Stimulated activated CD4-positive, alpha-beta T cell treated with anti-CD3 and anti-CD28 coated beads, TNF-alpha, amount 100 ng/mL, for 48 hours (primary cell): ENCODE data around the gene TGFBR1.
"Not testable (repeated sequence)": the region's sequence is repeated elsewhere in the genome, so short reads cannot be mapped to it uniquely, and the experiment has no call there.

Experiments used
- DNase-seq, 3 donors: peaks; one replicate each; pipeline ENCODE4 v3.0.0-alpha.2; 2020; ENCODE audit warnings: low read depth in 3 of 3

Gene TGFBR1

DNA sequence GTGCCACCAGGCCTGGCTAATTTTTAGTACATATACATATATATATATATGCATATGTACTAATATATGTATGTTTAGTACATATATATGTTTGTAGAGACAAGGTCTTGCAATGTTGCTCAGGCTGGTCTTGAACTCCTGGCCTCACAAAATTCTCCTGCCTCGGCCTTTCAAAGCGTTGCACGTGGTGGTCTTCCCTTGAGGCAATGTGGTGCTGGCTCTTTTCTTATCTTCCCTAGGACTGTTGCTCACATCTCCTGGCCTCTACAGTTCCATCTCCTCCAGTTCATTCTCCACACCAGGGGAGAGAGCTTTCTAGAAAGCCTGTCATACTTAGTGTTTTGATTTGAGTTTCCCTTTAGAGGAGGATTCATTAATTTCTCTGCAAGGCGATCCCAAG lies 28.9 kb upstream of the TGFBR1 start:
- no peak for DNase-seq

DNA sequence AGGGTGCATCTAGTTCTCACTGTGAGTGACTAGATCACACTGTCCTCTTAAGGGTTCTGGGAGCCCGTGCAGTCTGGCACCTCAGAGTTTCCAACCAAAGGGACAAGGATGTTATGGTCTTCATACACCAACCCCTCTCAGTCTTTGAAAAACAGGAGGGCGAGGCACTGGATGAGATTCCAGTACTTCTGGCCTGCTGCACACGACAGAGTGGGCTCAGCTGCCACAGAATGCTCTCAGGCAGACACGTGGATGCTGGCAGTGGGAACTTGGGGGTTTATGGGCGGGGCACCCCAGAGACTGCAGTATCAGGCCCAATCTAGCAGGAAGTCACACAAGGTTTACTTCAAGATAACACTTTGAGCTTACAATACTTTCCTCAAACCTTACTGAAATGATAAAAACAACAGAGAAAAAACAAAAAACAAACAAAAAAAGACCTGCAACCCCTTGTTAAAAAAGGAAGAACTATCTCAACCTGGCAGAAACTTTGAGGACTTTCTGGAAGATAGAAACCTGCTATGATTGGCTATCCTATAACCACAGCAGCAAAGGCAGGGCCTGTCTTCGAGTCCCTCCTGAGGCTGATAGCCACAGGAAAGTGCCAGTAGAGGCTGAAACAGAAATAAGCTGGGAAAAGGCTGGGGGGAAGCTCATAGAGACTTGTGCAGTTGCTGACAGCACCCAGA lies 28.3 kb upstream of the TGFBR1 start:
- DNase-seq, result no peak

DNA sequence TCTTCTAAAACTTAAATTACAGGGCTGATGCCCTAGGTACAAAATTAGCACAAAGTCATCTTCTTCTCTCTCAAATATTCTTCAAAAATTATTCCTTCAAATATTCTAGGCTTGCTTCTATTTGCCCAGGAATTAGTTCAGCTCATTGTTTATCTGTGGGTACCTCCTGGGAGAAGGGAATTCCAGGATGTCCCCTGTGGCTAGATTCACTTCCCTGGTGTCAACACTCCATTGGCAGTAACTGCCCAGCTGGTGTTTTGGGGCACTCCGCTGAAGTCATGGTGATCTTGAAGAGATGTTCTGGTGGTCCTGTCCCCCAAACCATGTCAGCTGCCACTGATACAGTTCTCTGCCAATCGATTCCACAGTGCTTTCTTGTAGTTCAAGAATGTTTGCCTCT lies 26.2 kb upstream of the TGFBR1 start:
- DNase-seq, result no peak

DNA sequence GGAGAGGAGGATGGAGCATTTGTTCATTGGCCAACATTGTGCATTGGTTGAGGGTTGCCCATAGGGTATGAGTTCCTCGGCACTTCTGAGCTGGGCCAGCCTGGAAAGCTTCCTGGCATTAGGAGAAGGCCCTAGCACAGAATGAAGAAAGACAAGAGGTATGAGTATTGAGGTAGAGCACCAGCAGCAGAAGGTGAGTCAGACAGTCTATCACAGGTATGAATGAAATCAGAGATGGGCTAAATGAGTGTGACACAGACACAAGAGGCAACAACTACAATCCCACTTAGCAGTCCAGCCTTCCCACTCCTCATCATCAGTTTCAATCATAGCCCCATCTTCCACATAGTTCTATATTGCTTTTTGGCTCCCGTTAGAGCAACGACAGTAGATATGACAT lies 25.4 kb upstream of the TGFBR1 start:
- DNase-seq, result no peak

DNA sequence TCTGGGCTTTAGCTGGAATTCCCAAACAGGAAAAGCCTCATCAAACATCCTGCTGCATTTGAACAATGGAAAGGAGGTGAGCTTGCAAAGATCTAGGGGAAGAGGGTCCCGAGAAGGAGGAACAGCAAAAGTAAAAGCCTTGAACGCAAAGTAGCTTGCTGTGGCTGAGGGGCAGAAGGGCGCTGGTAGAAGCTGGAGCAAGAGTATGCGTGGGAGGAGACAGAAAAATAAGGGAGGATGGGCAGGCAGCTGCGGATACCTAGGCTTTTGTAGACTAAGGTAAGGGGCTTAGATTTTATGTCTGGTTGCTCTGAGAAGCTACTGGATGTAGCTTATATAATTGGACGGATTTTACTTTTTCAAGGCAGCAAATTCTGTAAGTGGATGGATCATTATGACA lies 21.9 kb upstream of the TGFBR1 start:
- DNase-seq, result no peak

DNA sequence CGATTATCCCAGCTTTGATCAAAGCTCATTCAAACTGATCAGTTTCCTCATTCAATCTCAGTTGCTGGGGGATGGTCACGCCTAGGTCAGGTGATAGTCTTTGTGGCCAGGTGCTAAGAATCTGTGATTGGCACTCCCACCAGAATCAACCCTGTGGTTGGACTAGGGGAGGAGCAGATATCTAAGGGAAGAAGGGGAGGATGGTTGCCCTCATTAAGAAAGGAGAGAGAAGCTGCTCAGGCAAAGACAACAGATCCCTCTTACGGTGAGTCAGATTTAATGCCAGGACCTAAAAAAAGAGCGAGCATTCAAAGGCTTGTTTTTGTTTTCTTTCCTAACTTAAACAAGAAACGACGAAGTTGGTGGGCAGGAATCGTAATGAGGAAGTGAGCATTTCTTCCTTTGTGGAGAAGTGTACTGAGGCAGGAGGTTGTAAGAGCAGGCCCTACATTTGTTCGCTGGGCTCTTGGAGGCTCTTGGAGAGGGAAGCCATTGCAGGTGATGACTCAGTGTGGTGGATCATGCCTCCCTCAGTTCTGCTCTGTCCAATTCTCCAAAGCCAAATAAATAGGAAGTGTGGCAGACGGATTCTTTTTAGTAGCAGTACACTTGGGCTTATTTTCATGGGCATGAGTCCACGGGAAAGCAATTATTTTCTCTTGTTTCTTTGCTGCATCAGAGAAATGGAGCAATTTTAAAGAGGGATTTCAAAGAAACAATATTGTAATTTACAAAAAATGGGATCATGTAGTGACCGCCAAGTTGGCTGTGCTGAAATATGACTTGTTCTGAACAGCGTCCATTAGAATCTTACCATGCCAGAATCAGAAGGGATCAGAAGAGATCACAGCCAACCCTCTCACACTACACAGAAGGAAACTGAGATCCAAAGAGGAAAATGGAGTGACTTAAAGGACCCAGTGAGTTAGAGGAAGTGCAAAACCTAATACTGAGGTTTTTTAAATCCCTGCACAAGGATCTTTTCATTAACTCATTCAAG lies 18.7 kb upstream of the TGFBR1 start:
- DNase-seq, result no peak

DNA sequence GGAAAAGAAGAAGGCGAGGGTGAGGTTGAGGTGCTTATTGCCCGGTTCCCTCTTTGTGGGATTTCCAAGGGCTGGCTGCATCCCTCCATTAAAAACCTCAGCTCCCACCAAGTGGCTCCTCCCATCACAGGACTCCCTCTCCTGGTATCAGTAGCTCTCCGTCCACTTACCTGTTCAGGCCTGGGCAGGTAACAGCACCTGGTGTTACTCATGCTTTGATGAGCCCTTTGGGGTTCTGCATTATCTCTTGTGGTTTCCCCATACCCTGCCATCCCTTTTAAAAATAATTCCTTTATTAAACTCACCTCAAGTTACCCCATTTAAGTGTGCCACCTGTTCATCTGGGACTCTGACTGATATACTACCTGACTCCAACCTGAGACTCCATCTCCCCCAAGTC lies 17.5 kb upstream of the TGFBR1 start:
- DNase-seq, result no peak

DNA sequence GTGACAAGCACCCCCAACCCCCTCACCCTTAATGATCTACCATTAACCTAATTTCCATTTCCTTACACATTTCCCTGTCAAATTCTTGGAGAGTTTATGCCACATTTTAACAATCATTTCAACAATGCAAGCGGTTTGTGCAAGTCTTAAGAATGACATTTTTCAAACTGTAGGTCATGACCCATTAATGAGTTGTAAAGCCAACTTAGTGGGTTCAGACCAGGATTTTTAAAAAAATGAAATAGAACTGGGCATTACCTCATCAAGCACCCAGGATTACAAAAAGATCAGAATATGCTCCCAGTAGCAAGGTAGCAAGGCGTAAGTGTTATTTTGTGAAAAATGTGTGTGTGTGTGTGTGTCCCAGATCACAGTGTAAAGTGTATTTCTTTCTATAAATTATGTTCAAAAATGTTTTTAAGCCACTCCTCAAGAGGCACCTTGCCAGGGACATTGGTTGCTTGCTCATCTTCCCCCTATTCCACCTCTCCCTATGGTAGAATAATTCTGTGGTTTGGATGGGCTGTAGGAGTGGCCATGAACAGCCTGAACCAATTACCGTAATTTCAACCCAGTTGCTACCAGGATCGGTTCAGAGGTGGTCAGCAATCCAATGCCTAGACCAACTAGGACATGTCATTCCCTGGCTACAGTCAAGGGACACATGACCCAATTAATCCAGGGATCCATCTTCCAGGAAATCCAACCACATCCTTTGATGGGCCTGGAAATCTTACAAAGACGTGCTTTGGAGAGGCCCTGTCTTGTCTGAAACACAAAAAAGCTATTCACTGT lies 14.4 kb upstream of the TGFBR1 start:
- no peak for DNase-seq

DNA sequence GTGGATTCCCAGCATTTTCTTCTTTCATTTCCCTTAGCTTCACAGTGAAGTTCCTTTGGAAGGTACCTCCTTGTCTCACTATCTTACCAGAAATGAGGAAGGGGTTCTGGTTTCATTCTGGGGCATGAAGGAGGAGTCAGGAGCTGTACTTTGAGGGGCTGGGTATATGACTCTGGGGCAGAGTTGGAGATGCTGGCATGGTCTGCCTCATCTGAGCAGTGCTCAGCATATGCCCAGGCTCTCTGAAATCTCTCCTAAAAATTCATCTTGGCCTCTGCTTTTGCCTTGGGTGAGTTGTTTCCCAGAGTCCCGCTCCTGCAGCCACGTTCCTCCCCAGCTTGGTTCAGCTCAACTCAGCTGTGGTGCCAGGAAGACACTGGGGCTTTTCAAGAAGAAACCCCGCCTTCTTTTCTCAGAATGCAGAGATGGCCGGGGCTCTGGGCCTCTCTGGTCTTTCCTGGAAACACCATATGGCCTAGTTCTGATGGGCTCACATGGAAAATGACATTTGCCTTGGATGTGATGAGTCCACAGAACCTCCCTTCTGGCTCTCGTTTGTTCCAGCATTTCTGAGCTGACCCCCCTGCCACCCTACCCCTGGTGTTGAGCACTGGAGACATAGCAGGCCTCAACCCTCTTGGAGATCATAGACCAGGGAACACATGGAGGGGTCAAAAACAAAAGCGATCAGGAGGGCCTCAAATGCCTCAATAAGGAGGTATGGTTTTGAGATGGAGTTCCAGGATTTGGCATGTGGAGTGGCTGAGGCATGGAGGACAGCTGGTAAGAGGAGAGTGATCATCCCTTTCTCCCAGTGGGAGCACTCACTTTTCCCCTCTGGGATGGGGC lies 12.0 kb upstream of the TGFBR1 start:
- no peak for DNase-seq

DNA sequence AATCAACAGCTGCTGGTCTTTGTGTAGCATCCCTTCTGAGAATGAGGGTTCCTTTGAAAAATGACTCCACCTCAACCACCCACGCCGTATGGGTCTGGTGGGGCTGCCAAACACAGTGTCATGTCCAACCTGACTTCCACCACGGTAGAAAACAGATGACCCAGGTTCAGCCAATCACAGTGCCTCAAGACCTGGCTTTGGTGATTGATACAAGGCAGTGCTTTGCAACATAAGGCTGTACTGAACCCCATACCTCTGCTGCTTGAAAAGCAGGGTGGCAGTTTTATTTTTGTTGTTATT lies 11.5 kb upstream of the TGFBR1 start:
- DNase-seq, result peak in 1 of 3 donors; percentile 43

DNA sequence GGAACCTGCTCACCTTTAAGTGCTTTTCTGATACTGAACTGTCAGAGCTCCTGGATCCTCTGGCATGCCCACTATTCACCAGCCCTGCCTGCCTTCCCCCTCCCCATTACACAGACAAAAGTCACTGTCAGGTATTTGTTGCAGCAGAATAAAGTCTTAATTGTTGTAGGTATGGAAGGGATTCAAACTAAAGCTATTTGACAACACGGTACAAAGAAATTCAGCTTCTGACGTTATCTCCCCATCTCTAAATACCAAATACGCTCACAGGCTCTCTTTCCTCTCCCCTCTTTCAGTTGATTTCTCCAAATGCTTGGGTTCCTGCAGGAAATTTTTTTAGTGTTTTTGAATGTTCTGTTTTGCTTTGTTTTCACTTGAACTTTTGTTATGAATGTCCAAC lies 9.3 kb upstream of the TGFBR1 start:
- DNase-seq, result no peak

DNA sequence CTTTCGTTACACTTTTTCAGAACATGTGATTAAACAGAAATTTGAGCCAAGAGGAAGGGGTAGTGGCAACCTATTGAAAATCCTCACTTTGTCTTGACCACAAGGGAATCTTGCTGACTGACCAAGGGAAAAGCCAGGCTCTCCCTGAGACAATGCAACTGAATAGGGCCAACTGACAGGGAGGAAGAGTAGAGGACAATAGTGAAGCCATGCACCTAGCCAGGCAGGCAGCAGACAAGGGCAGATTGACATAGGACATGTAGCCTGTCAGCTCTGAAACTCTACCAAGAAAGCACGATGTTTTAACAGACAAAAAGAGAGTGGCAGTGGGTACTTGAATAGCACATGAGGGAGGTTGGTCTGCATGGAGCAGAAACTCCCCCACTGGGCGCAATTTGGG lies 8.5 kb upstream of the TGFBR1 start:
- no peak for DNase-seq

DNA sequence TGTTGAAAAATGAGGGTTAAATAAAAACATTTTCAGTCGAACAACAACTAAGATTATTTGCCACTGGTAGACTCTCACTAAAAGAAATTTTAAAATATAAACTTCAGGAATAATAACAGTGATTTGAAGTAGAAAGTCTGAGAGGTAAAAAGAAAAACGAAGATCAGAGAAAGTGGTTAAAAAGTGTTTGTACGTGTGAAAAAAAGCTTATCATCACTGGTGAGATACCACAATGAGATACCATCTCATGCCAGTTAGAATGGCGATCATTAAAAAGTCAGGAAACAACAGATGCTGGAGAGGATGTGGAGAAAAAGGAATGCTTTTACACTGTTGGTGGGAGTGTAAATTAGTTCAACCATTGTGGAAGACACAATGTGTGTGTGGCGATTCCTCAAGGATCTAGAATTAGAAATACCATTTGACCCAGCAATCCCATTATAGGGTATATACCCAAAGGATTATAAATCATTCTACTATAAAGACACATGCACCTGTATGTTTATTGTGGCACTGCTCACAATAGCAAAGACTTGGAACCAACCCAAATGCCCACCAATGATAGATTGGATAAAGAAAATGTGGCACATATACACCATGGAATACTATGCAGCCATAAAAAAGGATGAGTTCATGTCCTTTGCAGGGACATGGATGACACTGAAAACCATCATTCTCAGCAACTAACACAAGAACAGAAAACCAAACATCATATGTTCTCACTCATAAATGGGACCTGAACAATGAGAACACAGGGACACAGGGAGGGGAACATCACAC lies 4.9 kb upstream of the TGFBR1 start:
- DNase-seq, result not testable (repeated sequence)

DNA sequence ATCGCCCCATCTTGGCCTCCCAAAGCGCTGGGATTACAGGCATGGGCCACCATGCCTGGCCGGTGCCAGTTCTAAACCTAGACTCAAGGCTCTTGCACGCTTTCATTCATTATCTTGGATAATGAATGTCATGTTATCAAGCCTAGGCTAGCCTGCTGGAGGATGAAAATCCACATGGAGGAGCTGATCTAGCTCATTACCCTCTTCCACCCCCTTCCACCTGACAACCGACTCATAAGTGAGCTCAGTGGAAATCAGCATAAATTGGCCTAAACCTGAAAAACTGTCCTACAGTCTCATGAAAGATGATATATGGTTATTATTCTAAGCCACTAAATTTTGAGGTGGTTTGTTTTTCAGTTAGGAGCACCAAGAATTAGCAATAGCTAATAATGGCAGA lies 3.6 kb upstream of the TGFBR1 start:
- DNase-seq, result no peak

DNA sequence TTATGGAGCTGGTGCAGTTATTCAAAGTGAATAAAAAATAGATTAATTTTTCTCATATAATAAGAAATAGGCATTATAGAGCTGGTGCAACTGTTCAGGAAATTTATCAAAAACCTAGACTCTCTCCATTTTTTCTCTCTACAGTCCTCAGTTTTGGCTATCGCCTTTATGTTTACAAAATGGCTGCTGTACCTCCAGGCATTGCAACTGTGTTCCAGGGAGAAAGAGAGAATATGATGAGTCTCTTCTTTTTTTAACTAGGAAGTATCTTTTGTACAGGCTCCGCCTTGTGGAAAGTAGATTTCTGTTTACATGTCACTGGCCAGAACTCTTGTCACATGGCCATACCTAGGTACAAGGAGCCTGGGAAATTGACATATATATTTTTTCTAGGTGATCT lies 3.1 kb upstream of the TGFBR1 start:
- DNase-seq, result no peak

DNA sequence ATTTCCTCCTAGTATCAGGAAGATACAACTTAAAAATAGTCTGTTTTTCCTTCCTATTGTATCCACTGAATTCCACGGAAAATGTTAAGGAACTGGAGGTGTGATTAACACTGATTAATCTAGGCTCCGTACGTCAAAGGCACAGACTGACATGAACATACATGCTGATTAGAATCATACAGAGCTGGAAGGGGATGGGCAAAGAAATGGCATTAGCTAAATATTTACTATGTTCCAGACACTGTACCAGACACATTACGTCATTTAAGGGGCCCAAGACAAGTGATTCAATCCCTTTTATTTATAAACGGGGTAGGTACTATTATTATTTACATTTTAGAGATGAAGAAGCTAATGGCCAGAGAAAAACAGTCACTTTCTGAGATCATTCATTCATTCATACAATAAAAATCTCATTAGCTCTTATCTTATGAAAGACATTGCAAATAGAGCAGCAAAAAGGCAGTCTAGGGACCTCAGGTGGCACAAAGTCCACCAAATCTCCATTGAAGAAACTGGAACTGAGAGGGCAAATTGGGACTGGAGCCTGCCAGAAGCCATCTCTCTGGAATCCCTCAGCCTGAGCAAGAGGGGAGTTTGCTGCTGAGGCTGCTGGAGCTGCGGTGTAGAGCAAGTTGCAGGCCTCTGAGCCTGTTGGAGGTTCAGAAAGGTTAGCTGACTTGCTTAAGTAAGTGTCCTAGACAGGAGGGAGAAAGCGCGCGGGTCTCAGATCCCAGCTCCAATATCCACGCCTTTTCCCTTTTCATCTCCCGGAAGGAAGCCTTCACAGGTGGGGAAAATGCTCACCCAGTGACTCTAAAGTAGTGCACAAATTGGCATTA lies 1.6 kb upstream of the TGFBR1 start:
- DNase-seq, result no peak

DNA sequence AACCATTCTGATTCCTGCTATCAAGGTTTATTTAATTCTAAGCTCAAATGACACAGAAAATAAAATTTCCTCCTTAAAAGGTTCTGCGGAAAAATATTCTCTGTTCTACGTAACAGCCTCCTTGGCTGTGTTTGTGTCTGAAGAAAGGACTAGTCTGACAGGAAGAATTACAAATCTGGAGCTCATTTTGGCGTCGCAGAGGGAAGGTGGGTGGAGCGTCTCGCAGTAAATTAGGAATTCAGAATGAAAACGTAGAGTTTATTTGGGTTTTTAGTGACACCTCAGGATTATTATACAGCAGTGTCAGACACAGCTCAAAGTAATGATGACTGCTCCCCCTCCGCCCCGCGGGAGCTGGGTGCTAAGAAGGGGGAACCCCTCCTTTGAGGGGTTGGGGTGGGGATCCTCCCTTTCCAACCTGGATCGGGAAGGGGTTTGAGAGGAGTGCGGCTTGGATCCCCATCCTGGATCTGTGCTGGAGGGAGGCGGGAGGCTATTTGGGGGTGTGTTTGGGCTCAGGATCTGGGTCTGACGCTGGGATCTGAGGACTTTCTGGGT lies 933 bp upstream of the TGFBR1 start:
- DNase-seq, result no peak

DNA sequence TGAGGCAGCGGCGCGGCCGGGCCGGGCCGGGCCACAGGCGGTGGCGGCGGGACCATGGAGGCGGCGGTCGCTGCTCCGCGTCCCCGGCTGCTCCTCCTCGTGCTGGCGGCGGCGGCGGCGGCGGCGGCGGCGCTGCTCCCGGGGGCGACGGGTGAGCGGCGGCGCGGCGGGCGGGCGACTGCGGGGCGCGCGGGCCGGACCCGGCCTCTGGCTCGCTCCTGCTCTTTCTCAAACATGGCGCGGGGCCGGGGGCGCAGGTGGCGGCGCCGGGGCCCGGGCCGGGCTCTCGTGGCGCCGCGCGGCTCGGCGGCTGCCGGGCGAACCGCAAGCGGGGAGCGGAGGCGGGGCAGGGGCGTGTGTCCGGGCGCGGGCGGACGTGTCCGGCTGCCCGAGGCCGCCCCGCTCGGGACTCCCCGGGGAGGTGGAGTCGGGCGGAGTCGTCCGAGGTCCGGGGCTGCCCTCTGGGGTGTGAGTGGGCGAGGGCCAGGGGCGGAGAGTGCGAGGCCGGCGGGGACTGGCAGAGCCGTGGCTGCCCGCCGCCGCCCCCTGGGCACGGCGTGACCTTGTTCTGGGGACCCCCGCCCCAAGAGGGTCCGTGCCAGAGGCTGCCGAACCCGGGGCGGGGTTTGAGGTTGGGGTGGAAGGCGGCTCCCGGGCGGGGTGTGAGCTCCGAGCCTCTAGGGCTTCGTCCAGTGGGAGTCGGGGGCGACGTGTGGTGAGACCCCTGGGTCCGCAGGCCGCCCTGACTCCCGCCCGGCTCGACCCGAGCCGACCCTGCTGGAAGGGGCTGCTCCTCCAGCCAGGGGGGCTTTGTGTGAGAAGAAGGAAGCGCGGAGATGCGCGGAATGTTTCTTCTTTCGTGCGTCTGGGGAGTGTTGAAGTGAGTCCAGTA lies 485 bp downstream of the TGFBR1 start:
- DNase-seq, result peak in 1 of 3 donors; percentile 32

DNA sequence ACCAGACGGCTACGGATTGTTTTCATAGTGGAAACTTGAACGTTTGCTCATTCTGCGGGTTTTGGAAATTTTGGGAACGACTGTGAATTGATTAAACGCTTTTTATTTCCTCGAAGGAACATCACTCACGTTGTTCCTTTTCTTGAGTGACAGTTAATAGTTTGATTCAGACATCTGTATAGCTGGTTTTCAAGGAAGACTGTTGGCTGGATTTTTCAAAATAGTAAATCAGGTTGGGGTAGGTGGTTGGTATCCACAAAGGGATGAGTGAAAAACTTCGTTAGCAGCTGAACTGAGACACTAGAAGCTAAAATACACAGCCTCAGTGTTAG lies 1.1 kb downstream of the TGFBR1 start:
- DNase-seq, result no peak
